ENCODE measurements around the gene TACR2. TPM values are rescaled to one million over a fixed set of nuclear protein-coding genes. Genes with fewer than 3 reads are reported as not detected.
A peak's percentile ranks its signal among the peaks of the same experiment; 100 is the strongest.

Gene TACR2
- total RNA-seq, 1 donor from 2014 or later = 1.2 TPM

DNA sequence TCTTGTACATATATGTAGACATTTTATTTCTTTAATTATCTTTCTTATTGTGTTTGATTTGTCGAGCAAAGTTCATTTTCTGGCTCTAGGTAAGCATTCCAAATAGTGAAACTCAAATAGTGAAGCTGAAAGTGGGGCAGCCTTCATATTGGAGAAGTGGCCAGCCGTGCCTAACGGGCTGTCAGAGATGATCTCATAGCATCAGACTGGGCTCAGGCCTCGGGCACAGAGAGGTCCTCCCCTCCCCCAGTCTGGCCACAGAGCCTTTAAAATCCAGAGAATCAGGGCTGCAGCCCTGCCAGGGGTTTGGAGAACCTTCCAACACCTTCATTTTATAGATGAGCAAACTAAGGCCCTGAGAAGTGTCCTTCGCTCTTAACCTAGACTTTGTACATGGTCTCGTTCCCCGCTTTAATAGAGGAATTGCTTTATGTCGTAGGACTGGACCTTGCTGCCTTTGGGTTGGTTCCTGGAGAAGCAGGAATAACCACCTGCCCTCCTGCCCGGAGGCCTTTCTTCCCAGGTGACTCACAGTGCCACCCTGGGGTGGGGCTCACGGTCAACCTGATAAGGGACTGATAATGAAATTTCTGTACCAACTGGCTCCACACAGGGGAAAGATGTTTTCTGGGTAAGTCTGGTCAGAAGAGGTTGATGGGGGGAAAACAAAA is 41.8 kb upstream of the TACR2 start:
- Histone ChIP-seq H3K4me3 (no peak overlapping the region), H3K36me3 (no peaks in the 10 kb centered on the region), H3K9me3 (no peaks in the 10 kb centered on the region), H3K27ac (peak overlapping the region; percentile 57), H3K4me1 (peaks cover 56% of the 10 kb centered on the region), H3K27me3 (ENCODE audit: low read depth) (no peaks in the 10 kb centered on the region)
- TF ChIP-seq, protein P1, sequence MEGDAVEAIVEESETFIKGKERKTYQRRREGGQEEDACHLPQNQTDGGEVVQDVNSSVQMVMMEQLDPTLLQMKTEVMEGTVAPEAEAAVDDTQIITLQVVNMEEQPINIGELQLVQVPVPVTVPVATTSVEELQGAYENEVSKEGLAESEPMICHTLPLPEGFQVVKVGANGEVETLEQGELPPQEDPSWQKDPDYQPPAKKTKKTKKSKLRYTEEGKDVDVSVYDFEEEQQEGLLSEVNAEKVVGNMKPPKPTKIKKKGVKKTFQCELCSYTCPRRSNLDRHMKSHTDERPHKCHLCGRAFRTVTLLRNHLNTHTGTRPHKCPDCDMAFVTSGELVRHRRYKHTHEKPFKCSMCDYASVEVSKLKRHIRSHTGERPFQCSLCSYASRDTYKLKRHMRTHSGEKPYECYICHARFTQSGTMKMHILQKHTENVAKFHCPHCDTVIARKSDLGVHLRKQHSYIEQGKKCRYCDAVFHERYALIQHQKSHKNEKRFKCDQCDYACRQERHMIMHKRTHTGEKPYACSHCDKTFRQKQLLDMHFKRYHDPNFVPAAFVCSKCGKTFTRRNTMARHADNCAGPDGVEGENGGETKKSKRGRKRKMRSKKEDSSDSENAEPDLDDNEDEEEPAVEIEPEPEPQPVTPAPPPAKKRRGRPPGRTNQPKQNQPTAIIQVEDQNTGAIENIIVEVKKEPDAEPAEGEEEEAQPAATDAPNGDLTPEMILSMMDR (IDR thresholded peaks at IDR 0.05) = no peak
- intact Hi-C loops (cut with DNase I) = no loop called here
- peak; percentile 75 to 82 for ATAC-seq
- peak; percentile 68 for DNase-seq

DNA sequence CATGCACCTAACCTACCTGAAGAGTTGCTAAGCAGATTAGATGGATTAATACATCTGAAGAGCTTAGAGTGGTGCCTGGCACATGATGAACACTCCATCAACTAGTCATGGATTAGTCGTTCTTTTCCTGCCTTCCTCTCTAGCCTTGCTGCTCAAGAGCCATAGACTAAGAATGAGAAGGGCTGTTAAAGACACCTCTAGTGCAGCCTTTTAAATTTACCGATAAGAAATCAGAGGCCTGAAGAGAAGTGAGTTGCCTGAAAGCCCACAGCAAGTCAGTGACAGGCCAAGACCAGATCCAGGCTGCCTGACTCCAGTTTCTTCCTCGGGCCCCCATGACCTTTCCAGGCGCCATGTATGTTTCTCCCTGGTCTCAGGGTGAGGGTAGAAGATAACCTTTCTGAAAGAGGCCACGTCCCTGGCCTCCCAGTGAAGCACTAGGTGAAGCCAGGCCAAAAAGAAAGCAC is 41.1 kb upstream of the TACR2 start:
- no peak overlapping the region for H3K4me3 ChIP-seq
- H3K9me3 ChIP-seq = no peaks in the 10 kb centered on the region
- H3K27ac ChIP-seq = peak overlapping the region; percentile 57
- ATAC-seq (peak; percentile 45 to 66), DNase-seq (no peak)
- TF ChIP-seq, protein P1 (IDR thresholded peaks at IDR 0.05) = no peak
- H3K36me3 ChIP-seq = no peaks in the 10 kb centered on the region
- intact Hi-C loops (cut with DNase I) = no loop called here
- no peaks in the 10 kb centered on the region for H3K27me3 ChIP-seq (ENCODE audit: low read depth)
- H3K4me1 ChIP-seq = peaks cover 57% of the 10 kb centered on the region

DNA sequence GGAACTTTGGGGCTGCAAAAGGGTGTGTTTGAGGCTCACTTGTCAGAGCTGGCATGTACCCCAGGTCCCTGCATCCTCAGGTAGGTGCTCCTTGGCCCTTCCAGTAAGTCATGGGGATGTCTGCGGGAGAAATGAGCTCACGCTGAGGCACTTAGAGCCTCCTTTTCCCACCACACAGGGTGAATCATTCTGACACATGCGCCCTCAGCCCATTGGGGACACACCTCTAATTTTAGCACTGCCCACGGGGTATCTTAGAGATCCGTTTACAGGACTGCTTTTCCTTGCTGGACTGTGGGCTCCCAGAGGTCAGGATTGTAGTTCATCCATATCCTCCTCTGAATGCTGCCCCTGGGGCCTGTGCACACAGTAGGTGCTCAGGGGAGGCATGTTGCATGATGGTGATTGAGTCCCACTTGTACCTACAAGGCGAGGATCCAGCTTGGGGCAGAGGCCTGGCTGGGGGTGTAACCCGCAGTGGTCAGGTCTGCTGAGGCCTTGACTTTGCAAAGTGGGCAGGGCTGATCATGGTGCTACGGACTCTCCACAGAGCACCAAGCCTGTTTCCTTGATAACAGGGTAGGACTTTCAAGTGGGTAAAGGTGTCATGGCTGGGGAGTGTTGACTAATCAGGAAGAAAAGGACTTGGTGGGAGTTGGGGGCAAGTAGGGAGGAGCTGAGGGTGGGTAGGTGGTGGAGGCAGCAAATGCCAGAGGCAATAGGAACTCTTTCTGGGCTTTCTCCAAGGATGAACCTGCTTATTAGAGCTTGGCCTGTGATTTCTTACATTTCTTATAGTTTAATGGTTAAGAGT is 40.4 kb upstream of the TACR2 start:
- H3K27ac ChIP-seq = peak overlapping the region; percentile 57
- DNase-seq = no peak

DNA sequence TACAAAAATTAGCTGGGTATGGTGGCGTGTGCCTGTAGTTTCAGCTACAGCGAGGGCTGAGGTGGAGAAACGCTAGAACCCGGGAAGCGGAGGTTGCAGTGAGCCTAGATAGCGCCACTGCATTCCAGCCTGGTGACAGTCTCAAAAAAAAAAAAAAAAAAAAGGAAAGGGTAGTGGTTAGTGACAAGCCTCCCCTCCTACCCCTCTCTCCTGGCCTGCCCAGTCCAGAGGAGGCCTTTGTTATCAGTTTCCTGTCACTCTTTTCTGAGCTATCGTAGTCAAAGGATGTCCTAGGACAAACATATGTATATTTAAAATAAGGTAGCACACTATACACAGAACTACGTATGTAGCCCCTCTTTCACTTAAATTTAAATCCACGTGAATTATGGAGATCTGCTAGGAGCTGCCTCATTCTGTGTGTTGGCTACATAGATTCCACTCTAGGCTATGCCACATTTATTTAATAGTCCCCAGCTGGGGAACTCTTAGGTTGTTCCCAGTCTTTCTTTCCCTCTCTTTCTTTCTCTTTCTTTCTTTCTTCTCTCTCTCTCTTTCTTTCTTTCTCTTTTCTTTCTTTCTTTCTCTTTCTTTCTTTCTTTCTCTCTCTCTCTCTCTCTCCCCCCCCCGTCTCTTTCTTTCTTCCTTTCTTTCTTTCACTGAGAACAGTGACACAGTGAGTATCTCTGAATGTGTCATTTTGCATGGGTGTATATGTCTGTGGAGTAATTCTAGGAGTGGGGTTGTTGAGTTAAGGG is 38.5 kb upstream of the TACR2 start:
- H3K27me3 ChIP-seq (ENCODE audit: low read depth) = no peaks in the 10 kb centered on the region
- DNase-seq (no peak), ATAC-seq (no peak)
- no peak overlapping the region for H3K4me3 ChIP-seq
- peak overlapping the region; percentile 31 for H3K27ac ChIP-seq
- intact Hi-C loops (cut with DNase I) = no loop called here
- no peaks in the 10 kb centered on the region for H3K9me3 ChIP-seq
- no peaks in the 10 kb centered on the region for H3K36me3 ChIP-seq
- TF ChIP-seq, protein P1 (IDR thresholded peaks at IDR 0.05) = no peak
- H3K4me1 ChIP-seq = peaks cover 64% of the 10 kb centered on the region

More for the DNA sequence above, 40.4 kb upstream of the TACR2 start:
- Histone ChIP-seq H3K27me3 (ENCODE audit: low read depth) (no peaks in the 10 kb centered on the region), H3K4me3 (no peak overlapping the region), H3K4me1 (peaks cover 62% of the 10 kb centered on the region), H3K36me3 (no peaks in the 10 kb centered on the region), H3K9me3 (no peaks in the 10 kb centered on the region)
- no peak for ATAC-seq
- intact Hi-C loops (cut with DNase I) = no loop called here
- TF ChIP-seq, protein P1 (IDR thresholded peaks at IDR 0.05) = no peak

DNA sequence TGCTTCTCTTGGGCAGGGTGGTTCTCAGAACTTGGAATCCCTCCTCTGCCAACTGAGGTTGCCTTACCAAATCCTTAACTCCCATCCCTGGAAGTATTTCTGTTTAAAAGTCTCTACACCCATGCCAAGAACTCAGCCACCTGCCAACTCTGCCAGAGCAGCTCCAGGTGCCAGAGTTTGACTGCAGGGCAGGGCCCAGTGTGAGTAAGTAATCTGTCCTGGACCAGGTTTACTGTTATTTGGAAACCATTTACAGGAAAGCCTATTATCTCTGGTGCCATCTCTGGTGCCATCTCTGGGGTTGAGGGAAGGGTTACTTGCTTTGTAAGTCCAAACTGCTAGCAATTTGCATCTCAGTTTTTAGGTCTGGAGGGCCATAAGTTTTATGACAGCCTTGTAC is 37.1 kb upstream of the TACR2 start:
- intact Hi-C loops (cut with DNase I) = no loop called here
- TF ChIP-seq, protein P1 (IDR thresholded peaks at IDR 0.05) = no peak
- ATAC-seq (no peak), DNase-seq (no peak)
- peaks cover 70% of the 10 kb centered on the region for H3K4me1 ChIP-seq
- H3K27ac ChIP-seq = no peak overlapping the region
- H3K9me3 ChIP-seq = no peaks in the 10 kb centered on the region
- H3K27me3 ChIP-seq (ENCODE audit: low read depth) = no peaks in the 10 kb centered on the region
- no peak overlapping the region for H3K4me3 ChIP-seq
- no peaks in the 10 kb centered on the region for H3K36me3 ChIP-seq

All from lower lobe of right lung (tissue), 2 donors.